C4-2B (cell line): ENCODE results near the gene DLGAP3.
A peak's percentile ranks its signal among the peaks of the same experiment; 100 is the strongest.

ENCODE experiments used
- H3K27ac ChIP-seq: fragments of 450-650 bp; 2 replicates; pipeline ENCODE4 v1.5.1; 2017
- ZFX ChIP-seq: fragments of 450-650 bp; IDR thresholded peaks from 2 replicates; pipeline ENCODE4 v1.6.1; 2017
- TF ChIP-seq, protein P1 (sequence below): fragments of 450-650 bp; conservative IDR thresholded peaks from 2 replicates; pipeline ENCODE4 v1.5.1; 2017; ENCODE audit warnings: mild to moderate bottlenecking

DLGAP3 gene

DNA sequence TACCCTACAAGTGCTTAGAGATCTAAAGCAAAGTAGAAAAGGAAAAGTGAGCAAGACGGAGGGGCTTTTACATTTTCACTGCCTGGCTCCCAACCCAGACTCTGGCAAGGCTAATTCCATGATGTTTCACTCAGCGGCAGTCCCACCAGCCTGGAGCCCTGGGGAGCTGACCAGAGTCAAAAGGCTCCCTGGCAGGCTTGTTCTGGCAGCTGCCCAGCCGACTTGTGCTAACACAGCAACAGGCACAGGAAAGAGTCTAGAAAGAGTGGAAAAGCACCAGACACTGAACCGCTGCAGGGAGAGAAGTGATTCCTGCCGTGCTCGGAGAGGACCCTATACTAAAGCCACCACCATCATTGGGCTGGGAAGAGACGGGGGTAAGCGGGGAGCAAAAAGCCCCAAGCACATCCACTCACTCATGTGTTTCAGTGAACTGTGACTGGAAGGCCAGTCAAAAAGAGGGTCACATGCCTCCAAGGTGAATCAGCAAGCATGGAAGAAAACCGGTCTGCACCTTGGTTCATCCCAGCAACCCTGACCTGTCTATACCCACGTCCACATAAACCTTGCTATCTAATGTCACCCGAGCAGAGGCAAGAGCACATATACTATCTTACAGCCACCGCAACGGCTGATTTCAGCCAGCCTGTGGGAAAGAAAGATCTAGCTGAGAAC, 77.9 kb downstream of the DLGAP3 start:
- TF ChIP-seq, protein P1, sequence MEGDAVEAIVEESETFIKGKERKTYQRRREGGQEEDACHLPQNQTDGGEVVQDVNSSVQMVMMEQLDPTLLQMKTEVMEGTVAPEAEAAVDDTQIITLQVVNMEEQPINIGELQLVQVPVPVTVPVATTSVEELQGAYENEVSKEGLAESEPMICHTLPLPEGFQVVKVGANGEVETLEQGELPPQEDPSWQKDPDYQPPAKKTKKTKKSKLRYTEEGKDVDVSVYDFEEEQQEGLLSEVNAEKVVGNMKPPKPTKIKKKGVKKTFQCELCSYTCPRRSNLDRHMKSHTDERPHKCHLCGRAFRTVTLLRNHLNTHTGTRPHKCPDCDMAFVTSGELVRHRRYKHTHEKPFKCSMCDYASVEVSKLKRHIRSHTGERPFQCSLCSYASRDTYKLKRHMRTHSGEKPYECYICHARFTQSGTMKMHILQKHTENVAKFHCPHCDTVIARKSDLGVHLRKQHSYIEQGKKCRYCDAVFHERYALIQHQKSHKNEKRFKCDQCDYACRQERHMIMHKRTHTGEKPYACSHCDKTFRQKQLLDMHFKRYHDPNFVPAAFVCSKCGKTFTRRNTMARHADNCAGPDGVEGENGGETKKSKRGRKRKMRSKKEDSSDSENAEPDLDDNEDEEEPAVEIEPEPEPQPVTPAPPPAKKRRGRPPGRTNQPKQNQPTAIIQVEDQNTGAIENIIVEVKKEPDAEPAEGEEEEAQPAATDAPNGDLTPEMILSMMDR: no peak
- no peak for TF ChIP-seq ZFX
- H3K27ac ChIP-seq: peak overlapping the region; percentile 60

DNA sequence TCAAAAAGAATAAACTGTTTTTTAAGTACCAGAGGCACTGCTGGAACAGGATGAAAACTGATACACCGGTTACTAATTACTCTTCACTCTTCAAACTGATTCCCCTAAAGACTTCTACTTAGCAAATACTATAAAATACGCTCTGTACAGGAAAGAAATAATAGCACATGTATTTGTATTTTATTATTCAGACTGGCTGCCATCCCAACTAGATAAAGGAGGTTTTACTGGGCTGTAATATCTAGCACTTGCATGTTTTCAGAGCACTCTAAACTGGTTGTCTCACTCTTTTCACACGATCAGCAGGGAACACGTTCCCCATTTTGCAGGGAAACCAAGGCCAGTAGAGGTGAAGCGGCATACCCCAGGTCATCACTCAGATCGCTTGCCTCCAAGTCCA, 79.1 kb downstream of the DLGAP3 start:
- TF ChIP-seq, protein P1: no peak
- TF ChIP-seq ZFX: no peak
- peak overlapping the region; percentile 60 for H3K27ac ChIP-seq

DNA sequence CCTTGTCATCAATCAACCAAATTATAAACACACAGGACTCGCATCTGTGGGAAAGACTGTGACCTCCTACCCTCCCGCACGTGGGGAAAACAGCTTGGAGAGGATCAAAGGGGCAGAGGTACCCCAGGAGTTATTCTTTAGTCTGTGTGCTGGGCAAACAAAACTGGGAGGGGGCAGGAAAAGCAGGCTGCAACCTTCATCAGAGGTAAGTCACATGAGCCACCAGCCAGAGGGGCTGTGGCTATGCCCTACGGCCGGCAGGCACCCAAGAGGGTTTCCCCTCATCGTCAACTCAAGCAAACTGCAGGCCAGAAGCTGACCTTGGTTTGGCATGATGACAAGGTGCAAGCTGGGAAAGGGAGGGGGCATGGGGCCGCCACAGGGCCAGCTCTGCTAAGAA, 82.4 kb downstream of the DLGAP3 start:
- H3K27ac ChIP-seq: no peak overlapping the region
- TF ChIP-seq ZFX: no peak
- TF ChIP-seq, protein P1: no peak

DNA sequence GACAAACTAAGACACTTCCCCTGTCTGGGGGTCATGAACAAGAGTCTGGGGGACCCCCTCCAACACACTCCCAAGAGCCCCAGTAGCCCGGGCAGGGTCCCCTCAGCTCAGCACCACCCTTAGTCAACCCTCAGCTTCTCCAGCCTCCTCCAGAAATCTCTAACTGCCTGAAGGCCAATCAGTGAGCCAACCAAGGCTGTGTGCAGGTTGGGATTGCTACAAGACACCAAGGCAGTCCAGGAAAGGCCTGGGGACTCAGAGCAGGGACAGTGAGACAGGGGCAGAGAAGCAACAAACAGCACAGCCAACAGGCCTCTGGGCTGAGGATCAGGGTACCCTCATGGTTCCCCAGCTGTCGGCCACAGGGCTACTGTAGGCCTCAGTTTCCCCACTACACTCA, 83.2 kb downstream of the DLGAP3 start:
- TF ChIP-seq ZFX: no peak
- TF ChIP-seq, protein P1: no peak
- H3K27ac ChIP-seq: no peak overlapping the region

DNA sequence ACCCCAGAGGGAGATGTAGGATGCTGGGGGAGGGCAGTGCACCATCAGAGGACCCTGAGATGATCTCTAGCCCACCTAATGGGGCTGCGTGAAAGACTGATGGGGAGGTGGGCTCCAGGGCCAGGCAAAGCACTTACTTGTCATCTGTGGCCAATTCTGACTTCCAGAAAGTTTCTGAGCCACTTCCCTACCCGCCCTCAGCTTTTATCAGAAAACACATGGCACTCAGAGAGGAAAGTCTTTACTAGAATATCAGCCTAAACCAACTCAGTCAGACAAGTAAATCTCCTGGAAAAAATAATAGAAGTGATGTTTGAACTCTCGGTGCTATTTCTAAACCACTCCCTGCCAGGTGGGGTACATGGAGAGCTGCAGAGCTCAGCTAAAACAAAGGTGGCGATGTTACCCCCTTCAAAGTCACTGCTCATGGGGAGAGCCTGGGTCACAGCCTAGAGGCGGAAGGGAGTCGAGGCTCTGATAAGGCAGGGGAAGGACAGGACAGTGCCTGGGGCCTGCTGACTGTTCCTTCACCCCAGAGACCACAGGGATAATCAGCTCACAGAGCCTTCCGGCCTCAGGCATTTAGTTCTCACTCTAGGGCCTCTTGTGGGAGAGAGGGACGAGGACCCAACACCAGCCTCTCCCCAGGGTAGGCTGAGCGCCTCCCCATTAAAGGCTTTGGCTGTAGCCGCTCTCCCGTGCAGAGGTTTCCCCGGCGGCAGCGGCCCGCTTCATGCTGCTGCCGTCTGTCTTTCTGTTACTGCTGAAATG, 84.1 kb downstream of the DLGAP3 start:
- H3K27ac ChIP-seq: no peak overlapping the region
- TF ChIP-seq, protein P1: no peak
- no peak for TF ChIP-seq ZFX

DNA sequence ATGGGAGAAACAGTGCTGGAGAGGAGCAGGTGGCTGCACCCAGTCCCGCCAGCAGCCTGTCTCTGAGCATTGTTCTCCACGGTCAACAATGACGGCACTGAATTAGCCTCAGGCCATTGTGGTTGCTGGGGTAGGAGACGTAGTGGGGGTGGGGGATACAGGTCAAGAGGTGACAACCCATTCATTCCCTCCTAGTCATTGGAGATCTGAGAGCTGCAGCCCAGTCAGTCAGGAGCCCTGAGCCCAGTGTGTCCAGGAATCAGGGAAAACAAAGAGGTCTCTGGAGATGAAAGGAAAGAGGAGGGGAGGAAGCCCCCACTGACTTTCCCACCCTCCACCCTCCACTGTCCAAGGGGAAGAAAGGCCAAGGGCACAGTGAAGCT, 85.2 kb downstream of the DLGAP3 start:
- H3K27ac ChIP-seq: no peak overlapping the region
- TF ChIP-seq, protein P1: no peak
- TF ChIP-seq ZFX: no peak
